ENCODE measurements around the gene DDX60.

DDX60 gene

DNA sequence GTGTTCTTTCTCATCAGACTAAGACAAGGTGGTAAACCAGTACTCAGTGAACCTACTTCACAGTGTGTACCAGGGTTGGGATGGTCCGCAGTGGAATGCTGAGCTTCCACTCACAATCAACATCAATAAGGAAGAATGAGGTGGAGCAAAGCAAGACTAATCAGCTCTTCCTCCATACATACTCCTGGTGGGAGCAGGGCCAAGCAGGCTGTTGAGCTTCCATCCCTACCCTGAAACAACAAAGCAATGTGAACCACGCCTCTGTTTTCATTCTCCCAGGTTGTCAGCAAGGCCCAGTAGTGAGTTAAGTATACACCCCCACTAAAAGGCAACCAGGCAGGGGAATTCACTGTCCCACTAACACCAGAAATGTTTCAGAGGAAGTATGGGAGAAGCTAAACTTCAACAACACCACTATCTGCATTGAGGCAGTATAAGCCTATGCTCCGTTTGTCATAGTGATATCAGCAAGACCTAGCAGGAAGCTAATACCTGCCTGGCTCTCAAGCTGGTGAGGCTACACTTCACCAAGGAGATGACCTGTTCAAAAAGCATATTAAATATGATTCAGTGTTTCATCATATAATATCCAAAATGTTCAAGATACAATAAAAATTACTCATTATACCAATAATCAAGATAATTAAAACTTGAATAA is 109.5 kb downstream of the DDX60 start:
- in situ Hi-C loops (cut with MboI; ENCODE audit: low sequenced_read_pairs) = no loop called here

GRCh38 chr4:168203233-168203911 is 115.2 kb downstream of the DDX60 start:
- in situ Hi-C loops (cut with MboI; ENCODE audit: low sequenced_read_pairs) = no loop called here

DNA sequence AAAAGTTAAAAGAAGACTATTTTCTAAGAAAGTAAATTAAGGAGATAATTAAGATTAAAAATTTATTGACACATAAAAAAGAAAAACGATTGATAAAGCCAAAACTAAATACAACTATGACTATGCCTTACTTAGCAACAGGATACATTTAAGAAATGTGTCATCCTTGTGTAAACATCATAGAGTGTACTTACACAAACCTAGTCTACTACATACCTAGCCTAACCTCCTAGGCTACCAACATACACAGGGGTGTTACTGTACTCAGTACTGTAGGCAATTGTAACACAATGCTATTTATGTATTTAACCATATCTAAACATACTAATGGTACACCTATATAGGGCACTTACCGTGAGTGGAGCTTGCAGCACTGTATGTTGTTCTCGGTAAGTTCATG is 117.9 kb downstream of the DDX60 start:
- in situ Hi-C loops (cut with MboI; ENCODE audit: low sequenced_read_pairs) = no loop called here

GRCh38 chr4:168199260-168199957 is 119.1 kb downstream of the DDX60 start:
- in situ Hi-C loops (cut with MboI; ENCODE audit: low sequenced_read_pairs) = loop anchor here (25.0 kb wide), 2 partner anchors 363 to 713 kb away; no protein-coding TSS in a partner anchor

- in situ Hi-C loops (cut with MboI; ENCODE audit: low sequenced_read_pairs) = loop anchor here (25.0 kb wide), 2 partner anchors 364 to 714 kb away; no protein-coding TSS in a partner anchor
Measured at GRCh38 chr4:168197926-168198325, 120.6 kb downstream of the DDX60 start.

DNA sequence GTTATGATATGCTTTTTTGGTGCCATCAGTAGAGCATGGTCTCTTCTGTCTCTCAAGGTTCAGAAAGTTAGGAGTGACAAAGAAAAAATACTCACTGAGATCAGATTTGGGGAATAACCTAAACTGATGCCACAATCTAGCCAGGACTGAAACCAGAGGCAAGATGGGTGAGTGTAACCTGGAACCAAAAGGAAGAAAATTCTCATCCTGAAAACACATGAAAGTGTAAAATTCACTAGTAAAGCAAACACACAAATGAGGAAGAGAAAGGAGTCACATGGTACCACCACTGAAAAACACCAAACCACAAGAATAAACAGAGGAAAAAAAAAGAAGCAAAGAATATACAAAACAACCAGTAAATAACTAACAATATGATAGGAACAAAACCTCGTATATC is 129.8 kb downstream of the DDX60 start:
- in situ Hi-C loops (cut with MboI; ENCODE audit: low sequenced_read_pairs) = loop anchor here (25.0 kb wide), 2 partner anchors 374 to 724 kb away; no protein-coding TSS in a partner anchor

GRCh38 chr4:168183717-168184571 is 134.6 kb downstream of the DDX60 start:
- in situ Hi-C loops (cut with MboI; ENCODE audit: low sequenced_read_pairs) = loop anchor here (25.0 kb wide), 2 partner anchors 378 to 728 kb away; no protein-coding TSS in a partner anchor

DNA sequence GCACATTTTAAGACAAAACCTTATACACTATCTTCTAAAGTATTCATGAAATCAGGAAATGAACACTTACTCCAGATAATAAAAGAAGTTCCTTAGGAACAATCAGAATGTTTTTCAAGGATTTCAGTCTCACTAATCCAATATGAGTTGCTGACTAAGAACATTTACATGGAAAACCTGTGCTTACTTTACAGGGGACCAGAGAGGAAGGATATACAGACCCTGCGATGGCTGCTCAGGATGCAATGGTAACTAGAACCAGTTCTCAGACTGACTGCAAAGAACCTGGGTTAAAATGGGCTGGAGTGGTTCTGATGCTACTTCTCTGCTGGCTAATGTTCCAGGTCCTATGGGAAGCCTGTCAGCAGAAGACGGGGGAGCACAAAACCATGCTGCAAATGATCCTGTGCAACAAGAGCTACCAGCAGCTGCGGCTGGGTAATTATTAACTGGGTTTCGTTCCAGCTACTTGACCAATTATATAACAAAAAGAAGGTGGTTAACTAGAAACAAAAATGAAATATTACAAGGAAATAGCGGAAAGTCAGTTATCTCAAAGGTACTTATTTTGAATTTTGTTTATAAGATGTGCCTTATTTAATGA is 140.9 kb downstream of the DDX60 start:
- in situ Hi-C loops (cut with MboI; ENCODE audit: low sequenced_read_pairs) = loop anchor here (25.0 kb wide), 2 partner anchors 385 to 735 kb away; no protein-coding TSS in a partner anchor

GRCh38 chr4:168174308-168174707 is 144.2 kb downstream of the DDX60 start:
- in situ Hi-C loops (cut with MboI; ENCODE audit: low sequenced_read_pairs) = no loop called here

- in situ Hi-C loops (cut with MboI; ENCODE audit: low sequenced_read_pairs) = no loop called here
Measured at GRCh38 chr4:168167714-168168284, 150.8 kb downstream of the DDX60 start.
